ENCODE results near the gene FTL. TPM values are rescaled to one million over a fixed set of nuclear protein-coding genes. Genes with fewer than 3 reads are reported as not detected.

Gene FTL
- total RNA-seq, 4 donors from 2014 or later = 5,249 to 9,852 (median 6,180) TPM

DNA sequence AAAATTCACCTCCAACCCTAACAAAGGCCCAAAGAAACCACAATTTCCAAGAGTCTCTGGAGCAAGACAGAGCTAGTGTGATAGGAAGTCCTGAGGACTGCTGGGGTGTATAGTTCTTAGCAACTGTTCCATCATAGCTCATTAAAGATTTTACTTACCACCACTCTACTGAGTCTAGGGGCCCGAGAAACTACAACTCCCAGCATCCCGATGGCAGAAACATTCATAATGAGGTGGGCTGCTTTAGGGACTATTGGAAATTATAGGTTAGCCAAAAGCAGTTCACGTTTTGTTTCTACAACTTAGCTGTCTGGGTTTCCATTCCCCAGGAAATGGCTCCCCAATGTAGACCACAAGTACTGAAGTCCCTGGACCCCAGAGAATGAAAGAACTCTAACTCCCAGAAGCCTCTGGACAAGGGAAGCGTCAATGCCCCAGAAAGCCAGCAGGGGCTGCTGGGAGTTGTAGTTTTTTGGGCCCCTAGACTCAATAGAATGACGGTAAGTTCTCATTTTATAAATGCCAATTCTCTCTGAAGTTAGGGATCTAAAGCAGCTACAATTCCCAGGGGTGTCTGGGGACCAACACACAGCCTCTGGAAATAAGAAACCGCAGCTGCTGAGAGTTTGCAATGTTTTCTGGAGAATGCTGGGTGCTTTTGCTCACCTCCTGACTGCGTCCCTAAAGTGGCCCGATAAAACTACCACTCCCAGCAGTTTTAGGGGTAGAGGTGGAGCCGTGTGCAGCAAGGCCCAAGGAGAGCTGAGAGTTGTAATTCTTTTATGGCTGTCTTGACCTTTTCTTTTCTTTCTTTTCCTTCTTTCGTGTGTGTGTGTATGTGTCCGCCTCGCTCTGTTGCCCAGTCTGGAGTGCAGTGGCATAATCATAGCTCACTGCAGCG, 11.1 kb downstream of the FTL start:
- Histone ChIP-seq H3K27ac (no peak overlapping the region), H3K27me3 (no peaks in the 10 kb centered on the region), H3K4me1 (peaks cover 0 to under 1% (median 0%) of the 10 kb centered on the region in 4 donors), H3K36me3 (peaks cover 0 to 64% (median 0%) of the 10 kb centered on the region in 3 donors), H3K4me3 (no peak overlapping the region), H3K9me3 (no peaks in the 10 kb centered on the region)
- no peak for TF ChIP-seq POLR2A (IDR thresholded peaks at IDR 0.05)
- TF ChIP-seq, protein P1, sequence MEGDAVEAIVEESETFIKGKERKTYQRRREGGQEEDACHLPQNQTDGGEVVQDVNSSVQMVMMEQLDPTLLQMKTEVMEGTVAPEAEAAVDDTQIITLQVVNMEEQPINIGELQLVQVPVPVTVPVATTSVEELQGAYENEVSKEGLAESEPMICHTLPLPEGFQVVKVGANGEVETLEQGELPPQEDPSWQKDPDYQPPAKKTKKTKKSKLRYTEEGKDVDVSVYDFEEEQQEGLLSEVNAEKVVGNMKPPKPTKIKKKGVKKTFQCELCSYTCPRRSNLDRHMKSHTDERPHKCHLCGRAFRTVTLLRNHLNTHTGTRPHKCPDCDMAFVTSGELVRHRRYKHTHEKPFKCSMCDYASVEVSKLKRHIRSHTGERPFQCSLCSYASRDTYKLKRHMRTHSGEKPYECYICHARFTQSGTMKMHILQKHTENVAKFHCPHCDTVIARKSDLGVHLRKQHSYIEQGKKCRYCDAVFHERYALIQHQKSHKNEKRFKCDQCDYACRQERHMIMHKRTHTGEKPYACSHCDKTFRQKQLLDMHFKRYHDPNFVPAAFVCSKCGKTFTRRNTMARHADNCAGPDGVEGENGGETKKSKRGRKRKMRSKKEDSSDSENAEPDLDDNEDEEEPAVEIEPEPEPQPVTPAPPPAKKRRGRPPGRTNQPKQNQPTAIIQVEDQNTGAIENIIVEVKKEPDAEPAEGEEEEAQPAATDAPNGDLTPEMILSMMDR (IDR thresholded peaks at IDR 0.05) = peak in 1 of 6 experiments; percentile 5
- DNase-seq = no peak

DNA sequence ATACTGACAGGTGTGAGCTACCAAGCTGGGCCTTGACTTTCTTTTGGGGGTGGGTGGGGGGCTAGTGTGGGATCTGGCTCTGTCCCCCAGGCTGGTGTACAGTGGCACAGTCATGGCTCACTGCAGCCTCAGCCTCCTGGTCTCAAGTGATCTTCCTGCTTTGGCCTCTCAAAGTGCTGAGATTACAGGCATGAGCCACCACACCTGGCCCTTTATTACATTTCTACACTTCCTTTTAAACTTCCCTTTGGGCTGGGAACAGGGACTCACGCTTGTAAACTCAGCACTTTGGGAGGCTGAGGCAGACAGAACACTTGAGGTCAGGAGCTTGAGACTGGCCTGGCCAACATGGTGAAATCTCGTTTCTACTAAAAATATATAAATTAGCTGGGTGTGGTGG, 12.0 kb downstream of the FTL start:
- Histone ChIP-seq H3K4me3 (no peak overlapping the region), H3K27ac (no peak overlapping the region), H3K4me1 (no peaks in the 10 kb centered on the region), H3K9me3 (no peaks in the 10 kb centered on the region), H3K27me3 (no peaks in the 10 kb centered on the region), H3K36me3 (peaks cover 0 to 63% (median 0%) of the 10 kb centered on the region in 3 donors)
- TF ChIP-seq, protein P1 (IDR thresholded peaks at IDR 0.05) = no peak
- TF ChIP-seq POLR2A (IDR thresholded peaks at IDR 0.05) = no peak
- no peak for DNase-seq

DNA sequence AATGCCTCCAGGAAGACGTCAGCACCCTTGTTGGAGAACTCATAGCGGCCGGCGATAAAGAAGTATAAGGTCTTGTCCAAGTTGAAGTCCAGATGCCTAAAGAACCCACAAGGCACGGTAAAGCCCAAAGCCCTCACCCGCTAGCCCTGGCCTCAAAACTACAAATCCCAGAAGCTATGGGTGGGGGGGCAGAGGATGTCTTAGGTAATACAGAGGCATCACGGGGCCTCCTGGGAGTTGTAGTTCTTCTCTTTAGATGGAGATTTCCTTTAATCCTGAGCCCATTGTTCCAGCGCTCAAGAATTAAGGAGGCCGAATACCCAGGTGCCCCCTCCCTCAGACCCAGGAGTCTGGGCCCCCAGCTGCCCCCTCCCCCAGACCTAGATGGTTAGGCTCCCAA, 17.2 kb downstream of the FTL start:
- TF ChIP-seq, protein P1 (IDR thresholded peaks at IDR 0.05) = no peak
- TF ChIP-seq POLR2A (IDR thresholded peaks at IDR 0.05) = no peak
- Histone ChIP-seq H3K27me3 (no peaks in the 10 kb centered on the region), H3K9me3 (no peaks in the 10 kb centered on the region), H3K36me3 (peaks cover 0 to 54% (median 0%) of the 10 kb centered on the region in 3 donors), H3K27ac (no peak overlapping the region), H3K4me1 (no peaks in the 10 kb centered on the region), H3K4me3 (no peak overlapping the region)
- DNase-seq = no peak

DNA sequence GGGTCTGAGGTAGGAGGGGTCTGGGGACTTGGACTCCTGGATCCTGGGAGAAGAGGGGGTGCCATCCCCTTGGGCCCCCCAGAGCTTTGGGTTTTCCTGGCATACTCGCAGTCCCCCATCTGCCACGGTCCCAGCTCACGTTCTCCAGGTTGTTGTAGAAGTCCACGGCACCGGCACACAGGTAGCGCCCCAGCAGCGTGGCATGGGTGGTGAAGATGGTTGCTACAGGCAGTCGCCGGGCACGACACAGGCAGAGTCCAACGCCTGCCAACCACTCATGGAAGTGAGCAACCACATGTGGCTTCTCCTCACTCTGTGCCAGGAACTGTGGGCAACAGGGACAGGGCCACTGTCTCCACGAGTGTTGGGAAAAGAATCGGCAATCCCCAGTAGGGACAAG, 20.6 kb downstream of the FTL start:
- H3K4me3 ChIP-seq = no peak overlapping the region
- H3K27me3 ChIP-seq = no peaks in the 10 kb centered on the region
- H3K27ac ChIP-seq = no peak overlapping the region
- TF ChIP-seq, protein P1 (IDR thresholded peaks at IDR 0.05) = no peak
- no peak for TF ChIP-seq POLR2A (IDR thresholded peaks at IDR 0.05)
- peaks cover 0 to 5% (median 0%) of the 10 kb centered on the region in 4 donors for H3K4me1 ChIP-seq
- no peak for DNase-seq
- H3K9me3 ChIP-seq = no peaks in the 10 kb centered on the region
- peaks cover 0 to 57% (median 0%) of the 10 kb centered on the region in 3 donors for H3K36me3 ChIP-seq

- Histone ChIP-seq H3K9me3 (no peaks in the 10 kb centered on the region), H3K27me3 (no peaks in the 10 kb centered on the region), H3K4me3 (no peak overlapping the region), H3K27ac (no peak overlapping the region), H3K36me3 (peaks cover 0 to 56% (median 0%) of the 10 kb centered on the region in 3 donors), H3K4me1 (peaks cover 0 to 10% (median 0%) of the 10 kb centered on the region in 4 donors)
- TF ChIP-seq, protein P1 (IDR thresholded peaks at IDR 0.05) = no peak
- TF ChIP-seq POLR2A (IDR thresholded peaks at IDR 0.05) = no peak
- DNase-seq = no peak
These were observed 21.1 kb downstream of the FTL start for GRCh38 chr19:48986211-48986610.
